PC-3 (cell line): ENCODE measurements around the gene CAB39L. TPM values are rescaled to one million over a fixed set of nuclear protein-coding genes. Genes with fewer than 3 reads are reported as not detected.

Source experiments
- ATAC-seq: fragments of 200-7000 bp; cut with Tn5 transposase; 2 replicates; pipeline ENCODE4 v1.9.1; 2020; ENCODE audit warnings: mild to moderate bottlenecking, moderate library complexity
- BruUV-seq: library from RNA; stranded (reverse); fragments of 400-500 nt; replicated peaks from 2 replicates; lab custom pipeline; 2021; lab: Mats Ljungman, UMichigan
- CTCF ChIA-PET: fragments of 300-600 bp; sonication (Branson Sonifier 250); formaldehyde crosslinking; loops from one replicate; lab custom pipeline; 2022; ENCODE audit warnings: antibody characterized with exemption; lab: Charles Lee
- POLR2A ChIA-PET: fragments of 300-600 bp; sonication (Branson Sonifier 250); formaldehyde crosslinking; loops from one replicate; lab custom pipeline; 2022; ENCODE audit warnings: antibody characterized with exemption; ENCODE audit not compliant: unreplicated experiment; lab: Charles Lee
- DNase-seq: peaks from one replicate; pipeline ENCODE4 v3.0.0-alpha.2; 2015
- H2AFZ ChIP-seq: fragments of 300-600 bp; sonication (generic); 2 replicates; pipeline ENCODE4 v1.6.0; 2016; ENCODE audit warnings: antibody characterized with exemption, low read length
- H3F3A ChIP-seq: fragments of 300-600 bp; sonication (generic); one replicate; pipeline ENCODE4 v1.6.0; 2017; ENCODE audit warnings: antibody characterized with exemption, low read length, control low read depth, mild to moderate bottlenecking; ENCODE audit not compliant: unreplicated experiment
- H3K27ac ChIP-seq: fragments of 300-600 bp; sonication (generic); 2 replicates; pipeline ENCODE4 v1.5.1; 2016; ENCODE audit warnings: mild to moderate bottlenecking, low read length
- H3K27me3 ChIP-seq: fragments of 300-600 bp; sonication (generic); 2 replicates; pipeline ENCODE4 v1.6.1; 2016; ENCODE audit warnings: low read length, mixed read lengths
- H3K36me3 ChIP-seq: fragments of 300-600 bp; sonication (generic); 2 replicates; pipeline ENCODE4 v1.6.1; 2016; ENCODE audit warnings: low read depth, mixed run types, low read length, mixed read lengths
- H3K4me1 ChIP-seq: fragments of 300-600 bp; sonication (generic); 2 replicates; pipeline ENCODE4 v1.5.1; 2016; ENCODE audit warnings: low read length; ENCODE audit not compliant: insufficient read depth
- H3K4me2 ChIP-seq: fragments of 300-600 bp; sonication (generic); 2 replicates; pipeline ENCODE4 v1.6.0; 2016; ENCODE audit warnings: low read length
- H3K4me3 ChIP-seq: fragments of 300-600 bp; sonication (generic); 2 replicates; pipeline ENCODE4 v1.5.1; 2016; ENCODE audit warnings: mild to moderate bottlenecking, low read length, mixed read lengths
- H3K79me2 ChIP-seq: fragments of 300-600 bp; sonication (generic); 2 replicates; pipeline ENCODE4 v1.6.1; 2017; ENCODE audit warnings: low read length, mixed read lengths
- H3K9ac ChIP-seq: fragments of 300-600 bp; sonication (generic); 2 replicates; pipeline ENCODE4 v1.6.0; 2016; ENCODE audit warnings: mild to moderate bottlenecking, low read length
- H3K9me2 ChIP-seq: fragments of 300-600 bp; sonication (generic); replicated peaks from 2 replicates; pipeline ENCODE4 v1.6.1; 2016; ENCODE audit warnings: mixed run types, low read length, mixed read lengths
- H3K9me3 ChIP-seq: fragments of 300-600 bp; sonication (generic); 2 replicates; pipeline ENCODE4 v1.6.1; 2016; ENCODE audit warnings: low read length, mixed read lengths
- H4K20me1 ChIP-seq: fragments of 300-600 bp; sonication (generic); 2 replicates; pipeline ENCODE4 v1.6.1; 2016; ENCODE audit warnings: low read length, mixed read lengths
- EZH2 ChIP-seq: fragments of 300-600 bp; sonication (generic); IDR thresholded peaks from one replicate; pipeline ENCODE4 v1.6.1; 2017; ENCODE audit warnings: antibody characterized with exemption, mild to moderate bottlenecking, low read length; ENCODE audit not compliant: unreplicated experiment
- EZH2phosphoT487 ChIP-seq: fragments of 300-600 bp; sonication (generic); IDR thresholded peaks from 2 replicates; pipeline ENCODE4 v1.6.1; 2018; ENCODE audit warnings: mild to moderate bottlenecking, antibody characterized with exemption, low read length, borderline replicate concordance
- intact Hi-C: fragments of 100-400 bp; cut with micrococcal nuclease; formaldehyde crosslinking; loops from 2 replicates; pipeline ENCODE4 v1.9.0; 2023
- total RNA-seq: library from RNA; depleted of rRNA; stranded (reverse); fragments of >200 nt; gene quantifications from 2 replicates; pipeline ENCODE4 v1.2.3, GENCODE V29; 2014
- TF ChIP-seq, protein P1 (sequence below): fragments of 300-600 bp; sonication (generic); conservative IDR thresholded peaks from 2 replicates; pipeline ENCODE4 v1.5.1; 2017; ENCODE audit warnings: antibody characterized with exemption, low read depth, mild to moderate bottlenecking, low read length

CAB39L gene
- total RNA-seq, 1 experiment from 2014 or later: 1.8 TPM

DNA sequence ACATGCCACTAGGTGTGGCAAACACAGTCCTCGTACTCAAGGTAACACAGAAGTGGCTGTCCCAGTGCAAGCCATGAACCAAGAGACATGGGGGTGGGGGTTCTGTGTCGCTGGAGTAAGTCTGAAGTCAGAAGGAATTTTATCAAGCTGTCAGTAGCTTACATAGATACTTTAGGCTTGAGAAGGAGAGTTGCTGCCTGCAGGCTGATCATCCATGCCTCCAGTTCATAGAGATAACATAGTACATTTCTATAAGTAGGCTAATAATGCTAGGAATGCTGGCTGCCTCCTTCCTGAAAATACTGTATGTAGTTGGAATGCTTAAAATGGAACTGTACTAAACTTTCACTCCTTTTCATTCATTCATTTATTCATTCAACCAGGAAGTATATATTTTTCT, 70.1 kb downstream of the CAB39L start:
- TF ChIP-seq EZH2phosphoT487 (no peak), EZH2 (no peak)
- TF ChIP-seq, protein P1, sequence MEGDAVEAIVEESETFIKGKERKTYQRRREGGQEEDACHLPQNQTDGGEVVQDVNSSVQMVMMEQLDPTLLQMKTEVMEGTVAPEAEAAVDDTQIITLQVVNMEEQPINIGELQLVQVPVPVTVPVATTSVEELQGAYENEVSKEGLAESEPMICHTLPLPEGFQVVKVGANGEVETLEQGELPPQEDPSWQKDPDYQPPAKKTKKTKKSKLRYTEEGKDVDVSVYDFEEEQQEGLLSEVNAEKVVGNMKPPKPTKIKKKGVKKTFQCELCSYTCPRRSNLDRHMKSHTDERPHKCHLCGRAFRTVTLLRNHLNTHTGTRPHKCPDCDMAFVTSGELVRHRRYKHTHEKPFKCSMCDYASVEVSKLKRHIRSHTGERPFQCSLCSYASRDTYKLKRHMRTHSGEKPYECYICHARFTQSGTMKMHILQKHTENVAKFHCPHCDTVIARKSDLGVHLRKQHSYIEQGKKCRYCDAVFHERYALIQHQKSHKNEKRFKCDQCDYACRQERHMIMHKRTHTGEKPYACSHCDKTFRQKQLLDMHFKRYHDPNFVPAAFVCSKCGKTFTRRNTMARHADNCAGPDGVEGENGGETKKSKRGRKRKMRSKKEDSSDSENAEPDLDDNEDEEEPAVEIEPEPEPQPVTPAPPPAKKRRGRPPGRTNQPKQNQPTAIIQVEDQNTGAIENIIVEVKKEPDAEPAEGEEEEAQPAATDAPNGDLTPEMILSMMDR: no peak
- no TSS peak for BruUV-seq
- POLR2A ChIA-PET: interaction anchor here (0.6 kb wide), 1 partner anchor 51 kb away, joined by 3 read pairs; no protein-coding TSS in a partner anchor
- Histone ChIP-seq H3K4me2 (no peak overlapping the region), H3K79me2 (no peaks in the 10 kb centered on the region), H3K4me3 (no peak overlapping the region), H3K36me3 (no peaks in the 10 kb centered on the region), H4K20me1 (no peaks in the 10 kb centered on the region), H2AFZ (no peak overlapping the region), H3F3A (no peaks in the 10 kb centered on the region), H3K9me3 (no peaks in the 10 kb centered on the region), H3K27ac (no peak overlapping the region), H3K4me1 (peaks cover 24% of the 10 kb centered on the region), H3K9me2 (no peaks in the 10 kb centered on the region), H3K27me3 (no peaks in the 10 kb centered on the region), H3K9ac (no peak overlapping the region)
- CTCF ChIA-PET: no interaction called here
- intact Hi-C loops: no loop called here
- DNase-seq (no peak), ATAC-seq (no peak)

DNA sequence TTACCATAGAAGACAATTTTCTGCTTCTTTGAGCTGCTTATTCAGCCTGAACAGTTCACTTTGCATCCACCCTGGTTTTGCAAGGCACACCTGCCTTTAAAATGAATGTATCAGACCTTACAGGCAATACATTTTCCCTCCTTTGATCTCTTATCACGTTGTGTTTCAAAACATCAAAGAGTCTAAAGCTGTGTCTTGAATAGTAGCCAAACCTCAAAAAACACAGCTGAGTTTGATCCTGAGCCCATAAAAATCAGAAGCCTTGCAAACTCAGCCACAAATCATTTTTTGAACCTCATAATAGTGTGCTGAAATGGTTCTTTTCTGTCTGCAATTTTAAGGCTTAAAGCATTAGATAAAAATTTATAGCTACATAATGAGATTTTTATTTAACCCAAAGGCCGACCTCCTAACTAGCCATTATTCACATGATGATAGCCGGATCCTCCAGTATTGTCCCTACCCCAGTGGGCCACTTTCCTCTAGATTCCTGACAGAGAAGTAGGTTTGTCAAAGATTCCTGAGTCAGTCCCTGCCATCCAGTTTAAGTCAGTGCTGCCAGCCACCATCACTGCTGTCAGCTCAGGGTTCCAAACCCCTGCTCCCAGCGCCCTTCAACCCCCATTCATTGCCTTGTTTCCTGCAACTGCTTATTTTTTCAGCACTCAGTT, 71.8 kb downstream of the CAB39L start:
- Histone ChIP-seq H3F3A (no peaks in the 10 kb centered on the region), H3K27ac (no peak overlapping the region), H4K20me1 (no peaks in the 10 kb centered on the region), H3K9ac (no peak overlapping the region), H3K27me3 (no peaks in the 10 kb centered on the region), H3K9me2 (no peaks in the 10 kb centered on the region), H3K79me2 (no peaks in the 10 kb centered on the region), H3K9me3 (no peaks in the 10 kb centered on the region), H2AFZ (no peak overlapping the region), H3K4me2 (0 out of 2 replicates have a peak overlapping the region, but pooled peaks have one; percentile 17), H3K4me3 (no peak overlapping the region), H3K36me3 (no peaks in the 10 kb centered on the region), H3K4me1 (peaks cover 24% of the 10 kb centered on the region)
- intact Hi-C loops: no loop called here
- ChIA-PET CTCF (interaction anchor here (0.6 kb wide), 1 partner anchor 44 kb away, joined by 3 read pairs; no protein-coding TSS in a partner anchor), POLR2A (no interaction called here)
- BruUV-seq: no TSS peak
- TF ChIP-seq, protein P1: no peak
- no peak for TF ChIP-seq EZH2phosphoT487
- no peak for TF ChIP-seq EZH2
- ATAC-seq: peak; percentile 52
- peak; percentile 63 for DNase-seq

DNA sequence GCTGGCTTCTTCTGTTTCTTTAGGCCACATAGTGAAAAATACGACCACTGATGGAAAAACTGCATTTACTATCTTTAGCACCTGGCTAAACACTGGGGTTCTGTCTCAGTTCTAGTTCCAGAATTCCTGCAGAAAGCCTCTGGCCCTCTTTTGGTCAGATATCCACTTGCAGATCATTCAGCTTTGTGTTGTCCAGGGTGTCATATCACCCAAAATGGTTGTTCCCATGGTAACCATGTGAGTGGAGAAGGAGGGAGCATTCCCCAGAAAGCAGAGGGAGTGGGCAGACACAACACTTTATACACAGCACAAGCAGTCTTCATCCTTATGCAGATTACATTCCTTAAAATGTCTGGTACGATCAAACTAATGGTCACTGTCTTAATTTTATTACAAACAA, 73.5 kb downstream of the CAB39L start:
- Histone ChIP-seq H4K20me1 (no peaks in the 10 kb centered on the region), H3K79me2 (no peaks in the 10 kb centered on the region), H3K9me3 (no peaks in the 10 kb centered on the region), H3K36me3 (no peaks in the 10 kb centered on the region), H3K27ac (no peak overlapping the region), H2AFZ (no peak overlapping the region), H3K9me2 (no peaks in the 10 kb centered on the region), H3K9ac (no peak overlapping the region), H3K4me2 (no peak overlapping the region), H3K27me3 (no peaks in the 10 kb centered on the region), H3K4me3 (no peak overlapping the region), H3F3A (no peaks in the 10 kb centered on the region), H3K4me1 (peaks cover 24% of the 10 kb centered on the region)
- DNase-seq (no peak), ATAC-seq (no peak)
- BruUV-seq: no TSS peak
- ChIA-PET CTCF (no interaction called here), POLR2A (no interaction called here)
- intact Hi-C loops: no loop called here
- TF ChIP-seq EZH2phosphoT487: no peak
- no peak for TF ChIP-seq EZH2
- TF ChIP-seq, protein P1: no peak
